Panc1 (cell line): ENCODE measurements around the gene SHANK2. TPM values are rescaled to one million over a fixed set of nuclear protein-coding genes. Genes with fewer than 3 reads are reported as not detected.

Experiments
- ATAC-seq: fragments of 200-7000 bp; cut with Tn5 transposase; 2 replicates; pipeline ENCODE4 v1.9.1; 2020; ENCODE audit warnings: mild to moderate bottlenecking, moderate library complexity
- BruUV-seq: library from RNA; stranded (reverse); fragments of 400-500 nt; replicated peaks from 2 replicates; lab custom pipeline; 2021; lab: Mats Ljungman, UMichigan
- CTCF ChIA-PET: fragments of 300-600 bp; sonication (Branson Sonifier 250); formaldehyde crosslinking; loops from one replicate; lab custom pipeline; 2022; ENCODE audit warnings: antibody characterized with exemption; lab: Charles Lee
- POLR2A ChIA-PET: fragments of 300-600 bp; sonication (Branson Sonifier 250); formaldehyde crosslinking; loops from one replicate; lab custom pipeline; 2022; ENCODE audit warnings: antibody characterized with exemption; lab: Charles Lee
- DNase-seq: peaks from one replicate; pipeline ENCODE4 v3.0.0-alpha.2; 2010; ENCODE audit warnings: low read depth, low spot score
- H3K27ac ChIP-seq: 2 replicates; pipeline ENCODE4 v1.5.1; 2011; ENCODE audit warnings: mild to moderate bottlenecking, low read length, inconsistent platforms
- H3K27me3 ChIP-seq: fragments of 200-500 bp; sonication (Bioruptor generic); 2 replicates; pipeline ENCODE4 v1.6.0; 2014; ENCODE audit warnings: low read length, inconsistent platforms; ENCODE audit not compliant: control insufficient read depth, insufficient read depth
- H3K36me3 ChIP-seq: fragments of 200-500 bp; sonication (Bioruptor generic); 2 replicates; pipeline ENCODE4 v1.5.1; 2014; ENCODE audit warnings: inconsistent platforms, mild to moderate bottlenecking, low read length, moderate library complexity; ENCODE audit not compliant: control insufficient read depth, insufficient read depth
- H3K4me1 ChIP-seq: 2 replicates; pipeline ENCODE4 v1.5.1; 2011; ENCODE audit warnings: inconsistent platforms, mild to moderate bottlenecking, low read length, moderate library complexity; ENCODE audit not compliant: control insufficient read depth, insufficient read depth
- H3K4me3 ChIP-seq, 2 experiments: 2 replicates each; pipeline ENCODE4 v1.5.1; 2011 to 2012; ENCODE audit warnings: low read depth in 2 of 2, low read length in 2 of 2, mild to moderate bottlenecking in 2 of 2, inconsistent platforms in 1 of 2, moderate library complexity in 1 of 2
- H3K9me3 ChIP-seq: fragments of 200-500 bp; sonication (Bioruptor generic); 2 replicates; pipeline ENCODE4 v1.5.1; 2014; ENCODE audit warnings: low read depth, mild to moderate bottlenecking, inconsistent platforms, low read length, moderate library complexity; ENCODE audit not compliant: control insufficient read depth, insufficient read depth
- POLR2AphosphoS5 ChIP-seq: IDR thresholded peaks from 2 replicates; pipeline ENCODE4 v1.6.1; 2012; ENCODE audit warnings: mild to moderate bottlenecking, low read depth, low read length, moderate library complexity
- REST ChIP-seq, 2 experiments: IDR thresholded peaks; 2 replicates each; pipeline ENCODE4 v1.6.1; 2011 to 2012; ENCODE audit warnings: low read depth in 2 of 2, control low read depth in 1 of 2, low read length in 1 of 2, mild to moderate bottlenecking in 1 of 2, moderate library complexity in 1 of 2; ENCODE audit not compliant: insufficient read depth in 1 of 2
- SIN3A ChIP-seq: IDR thresholded peaks from 2 replicates; pipeline ENCODE4 v1.6.1; 2012; ENCODE audit warnings: low read depth, mild to moderate bottlenecking, low read length, moderate library complexity, borderline replicate concordance; ENCODE audit not compliant: insufficient read depth
- TCF7L2 ChIP-seq: IDR thresholded peaks from 2 replicates; pipeline ENCODE4 v1.6.1; 2011; ENCODE audit warnings: mild to moderate bottlenecking, low read depth, low read length, inconsistent platforms
- in situ Hi-C: cut with HindIII; loops from 2 replicates; pipeline ENCODE4 v1.10.0; 2016; ENCODE audit warnings: low sequenced_read_pairs, low pct_unique_long_range_greater_than_20kb
- intact Hi-C: fragments of 100-400 bp; cut with micrococcal nuclease; formaldehyde crosslinking; loops from one replicate; pipeline ENCODE4 v1.10.0; 2022; ENCODE audit not compliant: unreplicated experiment
- total RNA-seq: library from RNA; stranded (reverse); gene quantifications from one replicate; pipeline ENCODE4 v1.2.1, GENCODE V29; 2021; ENCODE audit not compliant: unreplicated experiment
- TF ChIP-seq, protein P1 (sequence below): fragments of 450-650 bp; IDR thresholded peaks from 2 replicates; pipeline ENCODE4 v1.5.1; 2017; ENCODE audit warnings: mild to moderate bottlenecking

Gene SHANK2
- total RNA-seq, 1 experiment from 2014 or later: 1.7 TPM

DNA sequence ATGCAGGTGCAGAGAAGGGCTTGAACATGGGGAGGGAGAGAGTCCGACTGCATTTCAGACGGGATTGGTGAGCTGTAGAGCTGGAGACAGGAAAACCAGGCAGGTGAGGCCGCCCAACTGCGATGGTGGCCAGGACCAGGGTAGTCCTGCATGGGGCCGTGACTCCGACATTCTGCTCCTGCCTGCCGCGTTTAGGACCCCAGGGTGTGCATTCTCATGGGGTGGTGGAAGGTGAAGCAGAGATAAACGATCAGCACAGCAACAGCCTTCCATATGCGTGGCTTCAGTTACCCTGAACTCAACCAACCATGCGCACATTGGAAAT, 29.3 kb downstream of the SHANK2 start:
- BruUV-seq: no TSS peak
- TF ChIP-seq TCF7L2 (no peak), REST (IDR thresholded peaks at IDR 0.05; ENCODE audit: insufficient read depth in 1 of 2, low read depth in 2 of 2, low read length in 1 of 2) (no peak), POLR2AphosphoS5 (no peak), SIN3A (no peak)
- TF ChIP-seq, protein P1, sequence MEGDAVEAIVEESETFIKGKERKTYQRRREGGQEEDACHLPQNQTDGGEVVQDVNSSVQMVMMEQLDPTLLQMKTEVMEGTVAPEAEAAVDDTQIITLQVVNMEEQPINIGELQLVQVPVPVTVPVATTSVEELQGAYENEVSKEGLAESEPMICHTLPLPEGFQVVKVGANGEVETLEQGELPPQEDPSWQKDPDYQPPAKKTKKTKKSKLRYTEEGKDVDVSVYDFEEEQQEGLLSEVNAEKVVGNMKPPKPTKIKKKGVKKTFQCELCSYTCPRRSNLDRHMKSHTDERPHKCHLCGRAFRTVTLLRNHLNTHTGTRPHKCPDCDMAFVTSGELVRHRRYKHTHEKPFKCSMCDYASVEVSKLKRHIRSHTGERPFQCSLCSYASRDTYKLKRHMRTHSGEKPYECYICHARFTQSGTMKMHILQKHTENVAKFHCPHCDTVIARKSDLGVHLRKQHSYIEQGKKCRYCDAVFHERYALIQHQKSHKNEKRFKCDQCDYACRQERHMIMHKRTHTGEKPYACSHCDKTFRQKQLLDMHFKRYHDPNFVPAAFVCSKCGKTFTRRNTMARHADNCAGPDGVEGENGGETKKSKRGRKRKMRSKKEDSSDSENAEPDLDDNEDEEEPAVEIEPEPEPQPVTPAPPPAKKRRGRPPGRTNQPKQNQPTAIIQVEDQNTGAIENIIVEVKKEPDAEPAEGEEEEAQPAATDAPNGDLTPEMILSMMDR: no peak
- ChIA-PET POLR2A (no interaction called here), CTCF (no interaction called here)
- Histone ChIP-seq H3K27me3 (no peaks in the 10 kb centered on the region), H3K27ac (no peak overlapping the region), H3K9me3 (peaks cover 17% of the 10 kb centered on the region; the same call in 1 of the 2 replicates), H3K4me3 (no peak overlapping the region), H3K36me3 (no peaks in the 10 kb centered on the region), H3K4me1 (no peaks in the 10 kb centered on the region)
- in situ Hi-C loops: no loop called here
- intact Hi-C loops: no loop called here
- ATAC-seq (no peak), DNase-seq (no peak)

- no TSS peak for BruUV-seq
- in situ Hi-C loops: no loop called here
- Histone ChIP-seq H3K27ac (no peak overlapping the region), H3K4me3 (no peak overlapping the region), H3K36me3 (no peaks in the 10 kb centered on the region), H3K9me3 (peaks cover 12% of the 10 kb centered on the region; the same call in 1 of the 2 replicates), H3K27me3 (no peaks in the 10 kb centered on the region), H3K4me1 (no peaks in the 10 kb centered on the region)
- no peak for TF ChIP-seq REST (IDR thresholded peaks at IDR 0.05; ENCODE audit: insufficient read depth in 1 of 2, low read depth in 2 of 2, low read length in 1 of 2)
- TF ChIP-seq SIN3A: no peak
- TF ChIP-seq POLR2AphosphoS5: no peak
- TF ChIP-seq TCF7L2: no peak
- TF ChIP-seq, protein P1: no peak
- DNase-seq: no peak
- POLR2A ChIA-PET: no interaction called here
- CTCF ChIA-PET: no interaction called here
- no peak for ATAC-seq
- intact Hi-C loops: no loop called here
Observed at GRCh38 chr11:71222318-71223080, 29.9 kb downstream of the SHANK2 start.
